Stimulated activated CD8-positive, alpha-beta memory T cell treated with anti-CD3 and anti-CD28 coated beads, Interleukin-7, amount 100 ng/mL, for 4 hours (primary cell): Measurements from ENCODE around the gene SPHK2.
"Not testable (repeated sequence)": the region's sequence is repeated elsewhere in the genome, so short reads cannot be mapped to it uniquely, and the experiment has no call there.

Experiments used
- DNase-seq, 2 donors: peaks; one replicate each; pipeline ENCODE4 v3.0.0-alpha.2; 2020; ENCODE audit warnings: low read depth in 2 of 2

The SPHK2 gene

GRCh38 chr19:48660852-48661710 is 41.8 kb downstream of the SPHK2 start:
- peak; percentile 55 to 57 for DNase-seq

GRCh38 chr19:48661711-48662090 is 42.4 kb downstream of the SPHK2 start:
- DNase-seq, result no peak

GRCh38 chr19:48663667-48664066 is 44.4 kb downstream of the SPHK2 start:
- DNase-seq, result no peak

- no peak for DNase-seq
Measured at GRCh38 chr19:48664476-48664875, 45.2 kb downstream of the SPHK2 start.

GRCh38 chr19:48665786-48666185 is 46.5 kb downstream of the SPHK2 start:
- DNase-seq, result no peak

GRCh38 chr19:48668332-48668731 is 49.0 kb downstream of the SPHK2 start:
- DNase-seq, result no peak

GRCh38 chr19:48668761-48669160 is 49.5 kb downstream of the SPHK2 start:
- DNase-seq, result no peak

- no peak for DNase-seq
Measured at GRCh38 chr19:48669903-48670668, 50.8 kb downstream of the SPHK2 start.

- DNase-seq, result no peak
Measured at GRCh38 chr19:48670699-48671445, 51.6 kb downstream of the SPHK2 start.

GRCh38 chr19:48671446-48671995 is 52.2 kb downstream of the SPHK2 start:
- no peak for DNase-seq

- DNase-seq, result no peak
Measured at GRCh38 chr19:48672994-48673393, 53.7 kb downstream of the SPHK2 start, which contains the start of gene NTN5. NTN5 (minus strand) TSS chr19:48673017; CDS start chr19:48670986, 2,031 bp downstream.

GRCh38 chr19:48673436-48674100 is 54.3 kb downstream of the SPHK2 start:
- DNase-seq, result no peak

- no peak for DNase-seq
Measured at GRCh38 chr19:48674216-48674809, 55.0 kb downstream of the SPHK2 start.

GRCh38 chr19:48674921-48675824 is 55.9 kb downstream of the SPHK2 start:
- DNase-seq, result peak; percentile 42 to 60

- no peak for DNase-seq
Measured at GRCh38 chr19:48676487-48676886, 57.2 kb downstream of the SPHK2 start.

GRCh38 chr19:48676887-48677286 is 57.6 kb downstream of the SPHK2 start:
- DNase-seq, result no peak

- DNase-seq, result no peak
Measured at GRCh38 chr19:48678201-48678600, 58.9 kb downstream of the SPHK2 start.

GRCh38 chr19:48680006-48680405 is 60.7 kb downstream of the SPHK2 start:
- not testable (repeated sequence) for DNase-seq
